Duodenal mucosa (tissue), 2 donors: ENCODE measurements around the gene CCDC136.

ENCODE experiments used
- H3K27ac ChIP-seq: one replicate; pipeline ENCODE4 v1.7.0; 2013; ENCODE audit warnings: low read depth, low read length
- H3K27me3 ChIP-seq, 2 donors: one replicate each; pipeline ENCODE4 v1.7.0; 2013; ENCODE audit warnings: low read length in 2 of 2, control low read depth in 1 of 2; ENCODE audit not compliant: insufficient read depth in 2 of 2, control insufficient read depth in 1 of 2
- H3K36me3 ChIP-seq, 2 donors: one replicate each; pipeline ENCODE4 v1.7.0; 2013; ENCODE audit warnings: low read length in 2 of 2, control low read depth in 1 of 2; ENCODE audit not compliant: insufficient read depth in 2 of 2, control insufficient read depth in 1 of 2
- H3K4me1 ChIP-seq, 2 donors: one replicate each; pipeline ENCODE4 v1.7.0; 2013; ENCODE audit warnings: low read length in 2 of 2, control low read depth in 1 of 2; ENCODE audit not compliant: insufficient read depth in 2 of 2, control insufficient read depth in 1 of 2
- H3K4me3 ChIP-seq, 2 donors: one replicate each; pipeline ENCODE4 v1.7.0; 2013; ENCODE audit warnings: low read length in 2 of 2, low read depth in 1 of 2
- H3K9ac ChIP-seq, 2 donors: one replicate each; pipeline ENCODE4 v1.7.0; 2013; ENCODE audit warnings: low read length in 2 of 2, low read depth in 1 of 2
- H3K9me3 ChIP-seq, 2 donors: one replicate each; pipeline ENCODE4 v1.7.0; 2013; ENCODE audit warnings: low read length in 2 of 2, control low read depth in 1 of 2; ENCODE audit not compliant: control insufficient read depth in 1 of 2

CCDC136 gene

GRCh38 chr7:128855559-128855958, 63.8 kb downstream of the CCDC136 start:
- no peaks in the 10 kb centered on the region for H3K36me3 ChIP-seq
- no peak overlapping the region for H3K27ac ChIP-seq
- no peaks in the 10 kb centered on the region for H3K27me3 ChIP-seq
- no peak overlapping the region for H3K9ac ChIP-seq
- H3K4me3 ChIP-seq, result no peak overlapping the region
- H3K4me1 ChIP-seq, result no peaks in the 10 kb centered on the region
- no peaks in the 10 kb centered on the region for H3K9me3 ChIP-seq

DNA sequence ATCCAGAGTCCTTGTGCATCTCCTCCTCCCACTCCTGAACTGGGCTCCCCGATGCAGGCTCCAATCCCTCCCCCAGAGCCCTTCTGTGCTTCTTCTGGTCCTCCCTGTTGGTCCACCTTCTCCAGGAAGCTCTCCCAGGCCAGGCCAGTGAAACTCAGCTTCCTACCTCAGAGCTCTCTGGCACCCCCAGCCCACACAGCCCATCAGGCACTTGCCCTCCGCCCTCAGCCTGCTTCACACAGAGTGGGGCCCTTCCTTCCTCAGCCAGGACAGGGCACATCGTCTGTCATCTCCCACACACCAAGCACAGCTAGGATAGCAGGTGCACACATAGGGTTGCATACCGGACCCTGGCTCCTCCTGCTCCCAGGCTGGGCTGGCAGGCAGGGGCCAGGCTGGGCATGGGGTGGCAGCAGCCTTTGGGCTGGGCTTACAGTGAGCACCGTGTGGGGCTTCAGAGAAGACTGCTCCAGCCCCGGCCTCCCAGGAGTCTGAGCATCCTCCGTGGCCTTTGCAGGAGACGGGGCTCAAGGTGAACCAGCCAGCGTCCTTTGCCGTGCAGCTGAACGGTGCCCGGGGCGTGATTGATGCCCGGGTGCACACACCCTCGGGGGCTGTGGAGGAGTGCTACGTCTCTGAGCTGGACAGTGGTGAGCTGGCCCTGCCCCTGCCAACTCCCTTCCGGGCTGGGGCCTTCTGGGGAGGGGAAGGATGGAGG, 64.4 kb downstream of the CCDC136 start:
- no peaks in the 10 kb centered on the region for H3K36me3 ChIP-seq
- H3K9me3 ChIP-seq, result no peaks in the 10 kb centered on the region
- H3K4me3 ChIP-seq, result no peak overlapping the region
- H3K27ac ChIP-seq, result no peak overlapping the region
- no peak overlapping the region for H3K9ac ChIP-seq
- no peaks in the 10 kb centered on the region for H3K27me3 ChIP-seq
- no peaks in the 10 kb centered on the region for H3K4me1 ChIP-seq

- Histone ChIP-seq H3K4me1 (peaks cover 7 to 8% of the 10 kb centered on the region in 2 donors), H3K27ac (no peak overlapping the region), H3K9ac (no peak overlapping the region)
These were observed 66.8 kb downstream of the CCDC136 start for GRCh38 chr7:128858380-128859231.

GRCh38 chr7:128859232-128860157, 67.7 kb downstream of the CCDC136 start:
- Histone ChIP-seq H3K27ac (no peak overlapping the region), H3K36me3 (no peaks in the 10 kb centered on the region), H3K4me1 (peaks cover 10 to 16% of the 10 kb centered on the region in 2 donors), H3K27me3 (no peaks in the 10 kb centered on the region), H3K9ac (no peak overlapping the region), H3K4me3 (no peak overlapping the region), H3K9me3 (no peaks in the 10 kb centered on the region)

More at GRCh38 chr7:128858380-128859231, 66.8 kb downstream of the CCDC136 start:
- no peaks in the 10 kb centered on the region for H3K9me3 ChIP-seq
- H3K27me3 ChIP-seq, result no peaks in the 10 kb centered on the region
- H3K4me3 ChIP-seq, result no peak overlapping the region
- no peaks in the 10 kb centered on the region for H3K36me3 ChIP-seq

- peaks cover 5 to 7% of the 10 kb centered on the region in 2 donors for H3K36me3 ChIP-seq
- H3K4me3 ChIP-seq, result no peak overlapping the region
- H3K9me3 ChIP-seq, result no peaks in the 10 kb centered on the region
- no peak overlapping the region for H3K27ac ChIP-seq
- no peak overlapping the region for H3K9ac ChIP-seq
- peaks cover 10 to 16% of the 10 kb centered on the region in 2 donors for H3K4me1 ChIP-seq
- no peaks in the 10 kb centered on the region for H3K27me3 ChIP-seq
These were observed 68.6 kb downstream of the CCDC136 start for GRCh38 chr7:128860158-128861073.

- Histone ChIP-seq H3K9me3 (no peaks in the 10 kb centered on the region), H3K27ac (no peak overlapping the region), H3K4me1 (peaks cover 10 to 16% of the 10 kb centered on the region in 2 donors), H3K4me3 (peak overlapping the region; percentile 74 to 93), H3K36me3 (peaks cover 5 to 20% of the 10 kb centered on the region in 2 donors), H3K9ac (peak overlapping the region; percentile 39 to 81), H3K27me3 (no peaks in the 10 kb centered on the region)
These were observed 70.3 kb downstream of the CCDC136 start for GRCh38 chr7:128861957-128862570.

DNA sequence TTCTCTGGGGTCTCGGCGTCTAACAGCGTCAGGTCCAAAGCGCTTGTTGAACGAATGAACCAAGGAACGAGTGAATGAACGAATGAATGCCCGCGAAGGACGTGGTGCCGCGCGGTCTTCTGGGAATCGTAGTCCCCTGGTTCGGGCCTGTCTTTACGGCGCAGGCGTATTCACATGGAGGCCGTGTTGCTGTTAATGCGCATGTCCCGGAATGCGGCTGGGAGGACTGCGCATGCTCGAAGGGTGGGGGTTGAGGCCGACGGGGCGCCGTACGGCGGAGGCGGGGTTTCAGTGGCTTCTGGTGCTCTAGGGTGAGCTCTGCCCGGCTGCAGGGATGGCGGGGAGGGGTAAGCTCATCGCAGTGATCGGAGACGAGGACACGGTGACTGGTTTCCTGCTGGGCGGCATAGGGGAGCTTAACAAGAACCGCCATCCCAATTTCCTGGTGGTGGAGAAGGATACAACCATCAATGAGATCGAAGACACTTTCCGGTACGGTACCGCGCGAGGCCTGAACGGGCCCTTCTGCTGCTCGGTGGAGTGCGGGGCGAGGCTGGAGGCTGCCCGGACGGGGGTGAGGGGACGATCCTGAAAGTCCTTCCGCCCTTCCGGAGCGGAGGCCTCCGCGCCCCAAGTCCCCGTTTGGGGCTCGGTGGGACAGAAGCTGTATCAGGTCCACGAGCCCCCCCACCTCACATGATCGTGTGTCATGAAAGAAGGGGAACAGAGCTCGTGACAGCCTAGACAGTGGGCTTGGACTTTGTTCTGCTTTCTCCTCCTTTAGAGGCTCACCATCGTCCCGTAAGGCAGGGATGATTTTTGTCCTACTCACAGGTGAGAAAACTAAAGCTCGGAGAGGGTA, 71.0 kb downstream of the CCDC136 start, which contains the start of gene ATP6V1F:
Gene ATP6V1F (plus strand): TSS at position 286 of the 862 bp plus-strand sequence. CDS start 49 bp downstream, at position 335.
- Histone ChIP-seq H3K9me3 (no peaks in the 10 kb centered on the region), H3K4me1 (peaks cover 10 to 17% of the 10 kb centered on the region in 2 donors), H3K9ac (peak within 1 kb of the TSS; percentile 81 to 93), H3K27ac (peak within 1 kb of the TSS; percentile 48), H3K27me3 (no peaks in the 10 kb centered on the region), H3K36me3 (peaks cover 5 to 20% of the 10 kb centered on the region in 2 donors), H3K4me3 (peak within 1 kb of the TSS; percentile 93 to 98)

DNA sequence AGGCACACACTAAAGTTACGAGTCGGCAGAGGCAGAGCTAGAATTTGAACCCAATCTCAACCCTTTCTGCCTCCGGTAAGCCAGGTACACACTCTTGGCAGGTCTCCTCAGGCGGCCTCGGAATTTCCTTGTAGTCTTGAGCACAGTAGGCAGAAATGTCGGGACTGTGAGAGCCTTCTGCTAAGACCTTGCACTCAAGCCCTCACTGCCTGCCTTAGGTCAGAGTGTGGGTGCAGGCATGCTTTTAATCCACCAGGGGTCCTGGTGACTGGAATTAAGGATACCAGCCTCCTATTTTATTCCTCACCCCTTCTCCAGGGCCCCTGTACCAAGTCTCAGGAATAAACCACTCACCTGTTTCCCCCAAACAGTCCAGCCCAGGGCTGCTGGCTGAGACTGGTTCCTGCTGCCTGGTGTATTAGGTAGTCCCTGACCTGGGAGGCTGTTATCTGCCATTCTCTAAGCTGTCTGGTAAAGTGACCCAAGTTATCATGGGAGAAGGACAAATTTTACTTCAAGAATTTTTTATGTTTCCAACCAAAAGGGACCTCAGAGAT, 71.7 kb downstream of the CCDC136 start:
- Histone ChIP-seq H3K27me3 (no peaks in the 10 kb centered on the region), H3K36me3 (peaks cover 5 to 20% of the 10 kb centered on the region in 2 donors), H3K4me3 (peak overlapping the region; percentile 93 to 98), H3K9me3 (no peaks in the 10 kb centered on the region), H3K4me1 (peaks cover 17 to 24% of the 10 kb centered on the region in 2 donors), H3K27ac (no peak overlapping the region), H3K9ac (peak overlapping the region; percentile 81 to 93)
